ENCODE measurements around the gene ZC3H12D.

DNA sequence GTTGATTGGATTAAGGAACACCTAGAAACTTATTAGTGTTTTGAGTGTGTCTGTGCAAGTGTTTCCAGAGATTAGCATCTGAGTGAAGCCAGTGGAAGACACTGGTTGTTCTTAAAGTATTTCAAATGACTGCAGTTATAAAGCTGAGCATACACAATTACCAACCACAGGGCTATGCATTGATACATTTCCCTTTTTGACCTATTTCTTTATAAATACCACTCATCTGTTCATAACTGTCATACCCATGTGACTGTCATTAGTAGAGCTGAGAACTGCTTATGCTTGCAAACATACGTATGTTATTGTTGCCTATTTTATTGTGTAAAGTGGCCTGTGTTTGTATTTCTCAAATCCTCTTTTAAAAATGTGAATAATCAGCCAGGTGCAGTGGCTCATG is 15.3 kb upstream of the ZC3H12D start:
- TF ChIP-seq, protein P1, sequence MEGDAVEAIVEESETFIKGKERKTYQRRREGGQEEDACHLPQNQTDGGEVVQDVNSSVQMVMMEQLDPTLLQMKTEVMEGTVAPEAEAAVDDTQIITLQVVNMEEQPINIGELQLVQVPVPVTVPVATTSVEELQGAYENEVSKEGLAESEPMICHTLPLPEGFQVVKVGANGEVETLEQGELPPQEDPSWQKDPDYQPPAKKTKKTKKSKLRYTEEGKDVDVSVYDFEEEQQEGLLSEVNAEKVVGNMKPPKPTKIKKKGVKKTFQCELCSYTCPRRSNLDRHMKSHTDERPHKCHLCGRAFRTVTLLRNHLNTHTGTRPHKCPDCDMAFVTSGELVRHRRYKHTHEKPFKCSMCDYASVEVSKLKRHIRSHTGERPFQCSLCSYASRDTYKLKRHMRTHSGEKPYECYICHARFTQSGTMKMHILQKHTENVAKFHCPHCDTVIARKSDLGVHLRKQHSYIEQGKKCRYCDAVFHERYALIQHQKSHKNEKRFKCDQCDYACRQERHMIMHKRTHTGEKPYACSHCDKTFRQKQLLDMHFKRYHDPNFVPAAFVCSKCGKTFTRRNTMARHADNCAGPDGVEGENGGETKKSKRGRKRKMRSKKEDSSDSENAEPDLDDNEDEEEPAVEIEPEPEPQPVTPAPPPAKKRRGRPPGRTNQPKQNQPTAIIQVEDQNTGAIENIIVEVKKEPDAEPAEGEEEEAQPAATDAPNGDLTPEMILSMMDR (IDR thresholded peaks at IDR 0.05; ENCODE audit: low read depth, low read length, poor library complexity, severe bottlenecking): no peak
- TF ChIP-seq EZH2phosphoT487 (IDR thresholded peaks at IDR 0.05; ENCODE audit: borderline replicate concordance, low read length): no peak

Data from DOHH2 (cell line).